B cell (primary cell): Measurements from ENCODE around the gene TRMT2A.

Source experiments
- EZH2 ChIP-seq: IDR thresholded peaks from 2 replicates; pipeline ENCODE4 v1.6.1; 2012; ENCODE audit warnings: borderline replicate concordance, low read depth, mild to moderate bottlenecking, moderate library complexity, low read length; ENCODE audit not compliant: insufficient read depth, poor library complexity, severe bottlenecking
- TF ChIP-seq, protein P1 (sequence below): fragments of 200-600 bp; IDR thresholded peaks from one replicate; pipeline ENCODE4 v1.8.0; 2022; ENCODE audit warnings: antibody characterized with exemption, mild to moderate bottlenecking

DNA sequence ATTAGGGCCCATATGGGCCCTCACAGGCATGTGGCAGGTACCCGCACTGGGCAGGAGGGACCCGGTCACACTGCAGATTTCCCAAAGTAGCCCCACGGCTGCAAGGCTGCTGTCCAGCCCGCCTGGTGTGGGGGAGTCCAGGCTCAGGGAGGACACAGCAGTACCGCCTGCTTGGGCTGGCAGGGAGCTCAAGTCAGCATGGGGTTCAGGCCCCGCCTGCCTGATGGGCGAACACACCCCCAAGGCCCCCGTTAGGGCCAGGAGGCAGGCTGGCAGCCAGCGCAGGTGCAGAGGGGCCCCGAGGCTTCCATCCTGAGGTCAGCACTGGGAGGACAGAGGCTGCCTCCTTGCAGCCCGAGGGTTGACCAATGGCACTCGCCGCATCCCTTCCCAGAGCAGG, 20.1 kb upstream of the TRMT2A start:
- TF ChIP-seq, protein P1, sequence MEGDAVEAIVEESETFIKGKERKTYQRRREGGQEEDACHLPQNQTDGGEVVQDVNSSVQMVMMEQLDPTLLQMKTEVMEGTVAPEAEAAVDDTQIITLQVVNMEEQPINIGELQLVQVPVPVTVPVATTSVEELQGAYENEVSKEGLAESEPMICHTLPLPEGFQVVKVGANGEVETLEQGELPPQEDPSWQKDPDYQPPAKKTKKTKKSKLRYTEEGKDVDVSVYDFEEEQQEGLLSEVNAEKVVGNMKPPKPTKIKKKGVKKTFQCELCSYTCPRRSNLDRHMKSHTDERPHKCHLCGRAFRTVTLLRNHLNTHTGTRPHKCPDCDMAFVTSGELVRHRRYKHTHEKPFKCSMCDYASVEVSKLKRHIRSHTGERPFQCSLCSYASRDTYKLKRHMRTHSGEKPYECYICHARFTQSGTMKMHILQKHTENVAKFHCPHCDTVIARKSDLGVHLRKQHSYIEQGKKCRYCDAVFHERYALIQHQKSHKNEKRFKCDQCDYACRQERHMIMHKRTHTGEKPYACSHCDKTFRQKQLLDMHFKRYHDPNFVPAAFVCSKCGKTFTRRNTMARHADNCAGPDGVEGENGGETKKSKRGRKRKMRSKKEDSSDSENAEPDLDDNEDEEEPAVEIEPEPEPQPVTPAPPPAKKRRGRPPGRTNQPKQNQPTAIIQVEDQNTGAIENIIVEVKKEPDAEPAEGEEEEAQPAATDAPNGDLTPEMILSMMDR = no peak
- no peak for TF ChIP-seq EZH2
